HL-60/S4 treated with phorbol 12-myristate 13-acetate at 8.2 ng/mL for 4 days and 3 days (cell line): ENCODE data around the gene CAMK2B.
"Not testable (repeated sequence)": the region's sequence is repeated elsewhere in the genome, so short reads cannot be mapped to it uniquely, and the experiment has no call there.

Experiments
- in situ Hi-C: fragments of 300-500 bp; cut with MboI; formaldehyde crosslinking; loops from 2 replicates; pipeline ENCODE4 v1.15.0; 2022; ENCODE audit warnings: low sequenced_read_pairs

Gene CAMK2B

GRCh38 chr7:44220046-44220357, 105.4 kb downstream of the CAMK2B start:
- in situ Hi-C loops, result no loop called here

- in situ Hi-C loops, result no loop called here
These were observed 105.9 kb downstream of the CAMK2B start for GRCh38 chr7:44219371-44220045.

GRCh38 chr7:44218418-44219201, 106.8 kb downstream of the CAMK2B start:
- in situ Hi-C loops, result no loop called here

- in situ Hi-C loops, result no loop called here
These were observed 107.5 kb downstream of the CAMK2B start for GRCh38 chr7:44217852-44218402.

- in situ Hi-C loops, result no loop called here
These were observed 108.1 kb downstream of the CAMK2B start for GRCh38 chr7:44217223-44217714.

GRCh38 chr7:44216521-44217222, 108.7 kb downstream of the CAMK2B start:
- in situ Hi-C loops, result no loop called here

- in situ Hi-C loops, result no loop called here
These were observed 109.4 kb downstream of the CAMK2B start for GRCh38 chr7:44216019-44216418.

GRCh38 chr7:44215531-44215930, 109.9 kb downstream of the CAMK2B start:
- in situ Hi-C loops, result no loop called here

- in situ Hi-C loops, result no loop called here
These were observed 111.5 kb downstream of the CAMK2B start for GRCh38 chr7:44213877-44214388.

- in situ Hi-C loops, result no loop called here
These were observed 112.1 kb downstream of the CAMK2B start for GRCh38 chr7:44213206-44213876.

GRCh38 chr7:44212581-44213184, 112.7 kb downstream of the CAMK2B start:
- in situ Hi-C loops, result no loop called here

GRCh38 chr7:44212018-44212417, 113.4 kb downstream of the CAMK2B start:
- in situ Hi-C loops, result no loop called here

- in situ Hi-C loops, result no loop called here
These were observed 114.2 kb downstream of the CAMK2B start for GRCh38 chr7:44211126-44211675.

- in situ Hi-C loops, result no loop called here
These were observed 115.3 kb downstream of the CAMK2B start for GRCh38 chr7:44210107-44210506.

GRCh38 chr7:44208085-44208484, 117.3 kb downstream of the CAMK2B start:
- in situ Hi-C loops, result no loop called here

- in situ Hi-C loops, result no loop called here
These were observed 119.4 kb downstream of the CAMK2B start for GRCh38 chr7:44206008-44206407.

GRCh38 chr7:44201813-44202212, 123.6 kb downstream of the CAMK2B start:
- in situ Hi-C loops, result no loop called here

GRCh38 chr7:44200699-44201461, 124.5 kb downstream of the CAMK2B start, which contains the start of gene YKT6:
Gene YKT6, plus strand, starts transcription at chr7:44200978. Its CDS starts 158 bp downstream, at chr7:44201136.
- in situ Hi-C loops, result no loop called here

- in situ Hi-C loops, result not testable (repeated sequence)
These were observed 125.2 kb downstream of the CAMK2B start for GRCh38 chr7:44200163-44200562.
